LNCAP (cell line): ENCODE results near the gene APOC1.

Source experiments
- CTCF ChIP-seq: fragments of 450-650 bp; IDR thresholded peaks from 2 replicates; pipeline ENCODE4 v1.5.1; 2017; ENCODE audit warnings: mild to moderate bottlenecking

Gene APOC1

DNA sequence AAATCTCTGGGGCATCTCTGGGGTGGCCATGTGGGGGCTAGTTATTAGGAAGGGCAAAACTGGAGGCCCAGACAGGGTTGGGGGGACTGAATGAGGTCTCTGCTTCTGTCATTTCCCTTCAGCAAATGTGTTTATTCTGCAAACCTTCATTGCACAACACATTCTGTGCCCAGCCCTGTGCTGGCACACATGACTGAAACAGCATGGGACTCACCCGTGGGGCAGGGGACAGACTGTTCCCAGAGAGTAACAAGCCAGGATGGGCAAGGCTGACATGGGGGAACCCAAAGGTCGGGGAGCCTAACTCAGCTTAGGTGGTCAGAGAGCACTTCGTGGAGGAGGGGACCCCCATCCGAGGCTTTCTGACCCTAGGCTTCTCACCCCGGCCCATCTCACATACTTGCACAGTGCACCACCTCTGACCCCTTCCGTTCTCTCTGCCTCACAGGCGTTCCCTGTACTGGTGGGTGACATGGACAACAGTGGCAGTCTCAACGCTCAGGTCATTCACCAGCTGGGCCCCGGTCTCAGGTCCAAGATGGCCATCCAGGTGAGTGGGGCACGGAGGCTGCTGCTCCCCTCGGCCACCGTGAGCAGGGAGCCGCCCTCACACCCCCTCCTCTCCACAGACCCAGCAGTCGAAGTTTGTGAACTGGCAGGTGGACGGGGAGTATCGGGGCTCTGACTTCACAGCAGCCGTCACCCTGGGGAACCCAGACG lies 20.9 kb upstream of the APOC1 start:
- TF ChIP-seq CTCF: no peak

DNA sequence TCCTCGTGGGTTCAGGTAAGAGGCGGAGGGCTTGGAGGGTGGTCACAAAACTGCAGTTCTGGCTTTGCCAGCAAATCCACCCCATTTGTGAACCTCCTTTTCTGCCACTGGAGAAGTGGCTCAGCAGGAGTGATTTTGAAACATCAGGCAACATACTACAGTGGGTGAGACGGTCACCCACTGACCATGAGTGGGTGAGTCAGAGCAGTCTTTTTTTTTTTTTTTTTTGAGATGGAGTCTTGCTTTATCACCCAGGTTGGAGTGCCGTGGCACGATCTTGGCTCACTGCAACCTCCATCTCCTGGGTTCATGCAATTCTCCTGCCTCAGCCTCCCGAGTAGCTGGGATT lies 20.4 kb upstream of the APOC1 start:
- no peak for TF ChIP-seq CTCF

GRCh38 chr19:44894946-44895345 lies 19.5 kb upstream of the APOC1 start:
- TF ChIP-seq CTCF: no peak

DNA sequence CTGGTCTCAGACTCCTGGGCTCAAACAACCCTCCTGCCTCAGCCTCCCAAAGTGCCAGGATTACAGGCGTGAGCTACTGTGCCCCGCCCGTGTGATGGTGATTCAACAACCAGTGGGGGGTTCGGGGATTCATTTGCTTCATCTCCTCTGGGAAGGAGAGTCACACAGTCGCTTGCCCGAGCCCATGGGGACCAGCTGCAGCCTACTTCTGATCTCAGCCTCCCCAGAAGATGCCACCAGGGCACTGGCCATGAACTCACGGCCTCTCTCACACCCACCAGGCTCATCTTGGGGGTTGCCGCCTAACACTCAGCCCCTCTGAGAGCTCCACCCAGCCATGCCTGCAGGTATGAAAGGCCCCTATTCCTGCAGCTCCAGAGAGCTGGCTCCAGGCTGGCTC lies 16.6 kb upstream of the APOC1 start:
- TF ChIP-seq CTCF: no peak

DNA sequence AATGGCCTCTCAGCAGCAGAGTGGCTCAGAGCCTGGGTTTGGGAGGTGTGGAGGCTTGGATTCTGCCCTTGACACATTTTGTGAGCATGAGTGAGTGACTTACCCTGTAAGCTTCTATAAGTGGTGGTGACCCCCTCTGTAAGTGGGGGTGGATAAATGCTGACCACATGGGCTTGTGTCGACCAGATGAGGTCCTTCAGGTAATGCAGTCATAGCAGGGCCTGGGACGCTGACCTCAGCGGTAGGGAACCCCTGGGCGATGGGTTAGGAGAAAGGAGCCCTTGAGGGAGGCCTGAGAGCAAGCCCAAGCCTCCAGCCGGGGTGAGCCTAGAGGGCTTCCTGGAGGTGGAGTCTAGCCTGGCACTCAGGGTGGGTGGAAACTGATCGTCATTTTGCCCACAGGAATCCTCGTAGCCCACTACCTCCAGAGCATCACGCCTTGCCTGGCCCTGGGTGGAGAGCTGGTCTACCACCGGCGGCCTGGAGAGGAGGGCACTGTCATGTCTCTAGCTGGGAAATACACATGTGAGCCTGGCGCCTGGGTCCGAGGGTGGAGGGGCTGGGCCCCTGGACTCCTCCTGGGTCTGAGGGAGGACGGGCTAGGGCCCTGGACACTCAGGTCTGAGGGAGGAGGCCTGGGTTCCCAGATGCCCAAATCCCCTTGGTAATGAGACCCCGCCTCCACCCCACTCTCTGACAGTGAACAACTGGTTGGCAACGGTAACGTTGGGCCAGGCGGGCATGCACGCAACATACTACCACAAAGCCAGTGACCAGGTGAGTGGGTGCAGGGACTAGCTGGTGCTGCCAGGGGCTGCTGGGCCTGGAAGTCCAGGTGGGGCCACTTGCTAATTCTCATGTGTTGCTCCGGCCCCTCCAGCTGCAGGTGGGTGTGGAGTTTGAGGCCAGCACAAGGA lies 13.8 kb upstream of the APOC1 start:
- no peak for TF ChIP-seq CTCF

DNA sequence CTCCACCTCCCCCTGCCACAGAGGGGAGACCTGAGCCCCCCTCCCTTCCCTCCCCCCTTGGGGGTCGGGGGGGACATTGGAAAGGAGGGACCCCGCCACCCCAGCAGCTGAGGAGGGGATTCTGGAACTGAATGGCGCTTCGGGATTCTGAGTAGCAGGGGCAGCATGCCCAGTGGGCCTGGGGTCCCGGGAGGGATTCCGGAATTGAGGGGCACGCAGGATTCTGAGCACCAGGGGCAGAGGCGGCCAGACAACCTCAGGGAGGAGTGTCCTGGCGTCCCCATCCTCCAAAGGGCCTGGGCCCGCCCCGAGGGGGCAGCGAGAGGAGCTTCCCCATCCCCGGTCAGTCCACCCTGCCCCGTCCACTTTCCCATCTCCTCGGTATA lies 11.2 kb upstream of the APOC1 start:
- no peak for TF ChIP-seq CTCF

DNA sequence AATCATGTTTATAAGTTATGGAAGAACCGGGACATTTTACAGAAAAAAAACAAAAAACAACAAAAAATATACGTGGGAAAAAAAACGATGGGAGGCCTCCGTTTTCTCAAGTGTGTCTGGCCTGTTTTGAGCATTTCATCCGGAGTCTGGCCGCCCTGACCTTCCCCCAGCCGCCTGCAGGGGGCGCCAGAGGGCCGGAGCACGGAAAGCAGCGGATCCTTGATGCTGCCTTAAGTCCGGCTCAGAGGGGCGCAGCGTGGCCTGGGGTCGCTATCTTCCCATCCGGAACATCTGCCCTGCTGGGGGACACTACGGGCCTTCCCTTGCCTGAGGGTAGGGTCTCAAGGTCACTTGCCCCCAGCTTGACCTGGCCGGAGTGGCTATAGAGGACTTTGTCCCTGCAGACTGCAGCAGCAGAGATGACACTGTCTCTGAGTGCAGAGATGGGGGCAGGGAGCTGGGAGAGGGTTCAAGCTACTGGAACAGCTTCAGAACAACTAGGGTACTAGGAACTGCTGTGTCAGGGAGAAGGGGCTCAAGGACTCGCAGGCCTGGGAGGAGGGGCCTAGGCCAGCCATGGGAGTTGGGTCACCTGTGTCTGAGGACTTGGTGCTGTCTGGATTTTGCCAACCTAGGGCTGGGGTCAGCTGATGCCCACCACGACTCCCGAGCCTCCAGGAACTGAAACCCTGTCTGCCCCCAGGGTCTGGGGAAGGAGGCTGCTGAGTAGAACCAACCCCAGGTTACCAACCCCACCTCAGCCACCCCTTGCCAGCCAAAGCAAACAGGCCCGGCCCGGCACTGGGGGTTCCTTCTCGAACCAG lies 10.6 kb upstream of the APOC1 start:
- TF ChIP-seq CTCF: peak; percentile 95
